NAMALWA (cell line): ENCODE measurements around the gene TRAPPC10.

ENCODE experiments used
- DNase-seq: peaks from one replicate; pipeline ENCODE4 v3.0.0-alpha.2; 2015; ENCODE audit warnings: low spot score

Gene TRAPPC10

DNA sequence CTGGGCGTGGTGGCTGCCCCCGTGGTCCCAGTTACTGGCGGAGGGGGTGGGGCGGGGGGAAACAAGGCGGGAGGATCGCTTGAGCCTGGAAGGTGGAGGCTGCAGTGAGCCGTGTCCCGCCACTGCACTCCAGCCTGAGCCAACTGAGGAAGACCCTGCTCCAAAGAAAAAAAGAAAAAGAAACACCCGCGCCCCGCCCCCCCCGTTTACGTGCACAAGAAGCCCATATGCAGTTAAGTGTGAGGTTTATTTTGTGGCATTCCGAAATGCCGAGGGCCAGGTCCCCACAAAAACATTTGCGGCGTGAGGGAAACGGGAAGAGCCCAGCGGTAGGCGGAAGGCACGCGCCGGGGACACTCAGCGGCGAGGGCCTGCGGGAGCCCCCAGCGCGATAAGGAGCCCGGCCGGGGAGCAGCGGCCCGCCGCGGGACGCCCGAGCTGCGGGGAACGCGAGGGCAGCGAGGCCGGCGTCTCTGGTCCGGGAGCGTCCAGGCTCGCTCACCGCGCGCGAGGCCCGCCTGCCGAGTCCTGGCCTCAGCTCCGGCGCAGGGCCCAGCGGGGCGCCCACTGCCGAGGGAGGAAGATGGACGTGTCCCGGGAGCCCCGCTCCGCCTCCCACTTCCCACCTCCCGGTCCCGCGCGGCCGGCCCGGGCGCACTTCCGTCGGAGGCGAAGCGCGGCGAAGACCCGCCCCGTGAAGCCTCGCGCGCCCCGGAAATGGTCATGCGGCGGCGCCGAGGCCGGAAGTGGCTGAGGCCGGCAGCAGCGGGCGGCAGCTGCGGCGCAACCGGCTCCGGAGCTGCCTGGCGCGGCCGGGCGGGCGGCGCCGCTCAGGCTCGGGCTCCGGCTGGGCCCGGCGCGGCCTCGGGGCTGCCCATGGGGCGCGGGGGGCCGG lies at the start of gene TRAPPC10:
TSS of gene TRAPPC10 (plus strand) at position 731 of the 895 bp plus-strand sequence. CDS start 185 bp downstream, outside the sequence.
- peak; percentile 83 for DNase-seq

- DNase-seq = no peak
Observed at GRCh38 chr21:43965911-43966585, 46.1 kb upstream of the TRAPPC10 start.

DNA sequence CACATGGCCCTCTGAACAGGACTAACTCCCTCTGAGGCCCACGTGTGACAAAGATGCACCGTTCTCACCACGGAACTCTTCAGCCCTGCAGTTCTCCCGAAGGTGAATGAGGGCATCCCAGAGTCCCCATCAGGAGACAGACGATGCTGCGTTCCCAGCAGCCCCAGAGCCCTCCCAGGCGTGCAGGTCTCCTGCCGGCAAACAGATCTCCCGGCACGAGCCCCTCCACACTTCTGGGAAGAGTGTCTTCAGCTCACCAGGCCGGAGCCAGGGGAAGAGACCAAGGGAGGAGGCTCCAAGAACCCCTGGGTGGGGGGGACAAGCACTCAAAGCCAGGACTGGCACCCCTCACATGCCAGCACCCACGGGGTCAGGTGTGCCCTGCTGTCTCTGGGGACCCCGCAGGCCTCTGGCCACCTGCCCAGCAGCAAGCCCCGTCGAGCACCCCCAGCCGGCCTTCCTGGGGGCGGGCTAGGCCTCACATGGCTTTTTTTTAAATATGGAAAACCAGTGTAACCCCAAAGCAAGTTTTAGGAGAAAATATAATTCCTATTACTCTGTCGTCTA lies 45.1 kb upstream of the TRAPPC10 start:
- DNase-seq = no peak

DNA sequence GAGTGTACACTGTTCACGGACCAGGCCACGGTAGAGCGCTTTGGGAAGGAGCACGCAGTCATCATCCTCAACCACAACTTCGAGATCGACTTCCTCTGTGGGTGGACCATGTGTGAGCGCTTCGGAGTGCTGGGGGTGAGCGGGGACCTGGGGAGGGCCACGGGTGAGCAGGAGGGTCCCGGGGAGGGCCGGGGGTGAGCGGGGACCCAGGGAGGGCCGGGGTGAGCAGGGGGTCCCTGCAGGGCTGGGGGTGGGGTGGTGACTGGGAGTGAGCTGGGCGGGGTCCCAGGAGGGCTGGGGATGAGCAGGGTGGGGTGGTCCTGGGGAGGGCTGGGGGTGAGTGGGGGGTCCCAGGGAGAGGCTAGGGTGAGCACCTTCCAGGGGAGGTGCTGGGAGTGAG lies 44.1 kb upstream of the TRAPPC10 start:
- DNase-seq = no peak

- no peak for DNase-seq
Observed at GRCh38 chr21:43968410-43969114, 43.5 kb upstream of the TRAPPC10 start.

- DNase-seq = no peak
Observed at GRCh38 chr21:43969115-43969444, 43.0 kb upstream of the TRAPPC10 start.

GRCh38 chr21:43970551-43970950 lies 41.6 kb upstream of the TRAPPC10 start:
- DNase-seq = no peak

DNA sequence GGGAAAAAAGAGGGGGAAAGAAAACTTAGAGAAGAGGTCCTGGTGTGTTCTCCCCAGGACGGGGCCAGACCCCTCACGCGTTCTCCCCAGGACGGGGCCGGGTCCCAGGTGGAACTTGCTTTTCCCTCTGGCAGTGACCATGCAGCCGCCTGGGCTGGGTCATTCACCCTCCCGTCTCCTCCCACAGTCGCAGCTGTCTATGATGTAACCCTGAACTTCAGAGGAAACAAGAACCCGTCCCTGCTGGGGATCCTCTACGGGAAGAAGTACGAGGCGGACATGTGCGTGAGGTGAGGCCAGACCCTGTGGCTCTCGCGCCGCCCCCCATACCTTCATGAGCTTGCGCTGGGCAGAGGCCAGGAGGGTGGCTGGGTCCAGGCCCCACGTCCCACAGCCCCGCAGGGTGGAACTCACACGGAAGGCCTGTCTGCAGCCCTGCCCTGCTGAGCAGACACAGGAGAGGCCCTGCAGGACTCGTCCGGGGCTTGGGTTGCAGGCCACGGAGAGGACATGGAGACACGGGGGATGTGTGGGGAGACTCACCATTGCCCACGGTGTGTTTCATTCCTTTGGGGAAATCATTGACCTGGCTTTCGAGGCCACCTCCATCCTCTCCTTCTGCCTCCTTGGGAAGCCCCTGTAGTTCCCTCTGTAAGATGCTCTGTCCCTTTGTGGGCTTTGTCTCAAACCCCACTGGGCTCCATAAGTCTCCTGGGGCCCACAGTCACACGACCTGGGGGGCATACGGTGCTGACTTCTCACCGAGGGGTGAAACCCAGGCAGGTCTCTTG lies 40.7 kb upstream of the TRAPPC10 start:
- no peak for DNase-seq

GRCh38 chr21:43971992-43972255 lies 40.2 kb upstream of the TRAPPC10 start:
- DNase-seq = no peak

- DNase-seq = no peak
Observed at GRCh38 chr21:43972850-43973633, 39.1 kb upstream of the TRAPPC10 start.

DNA sequence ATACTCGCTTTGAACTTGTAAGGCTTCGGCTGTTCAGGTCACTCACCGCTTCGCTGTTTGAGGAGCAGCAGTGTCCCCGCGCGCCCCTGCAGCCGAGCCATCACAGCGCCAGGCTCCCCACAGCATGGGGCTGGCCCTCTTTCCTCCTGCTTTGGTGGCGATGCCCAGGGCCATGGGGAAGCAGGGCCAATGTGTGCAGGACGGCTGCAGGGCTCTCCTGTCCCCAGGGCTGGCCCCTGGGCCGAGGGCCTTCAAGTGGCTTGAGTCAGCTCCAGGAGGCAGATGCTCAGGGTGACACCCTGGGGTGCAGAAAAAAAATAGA lies 38.5 kb upstream of the TRAPPC10 start:
- DNase-seq = no peak

DNA sequence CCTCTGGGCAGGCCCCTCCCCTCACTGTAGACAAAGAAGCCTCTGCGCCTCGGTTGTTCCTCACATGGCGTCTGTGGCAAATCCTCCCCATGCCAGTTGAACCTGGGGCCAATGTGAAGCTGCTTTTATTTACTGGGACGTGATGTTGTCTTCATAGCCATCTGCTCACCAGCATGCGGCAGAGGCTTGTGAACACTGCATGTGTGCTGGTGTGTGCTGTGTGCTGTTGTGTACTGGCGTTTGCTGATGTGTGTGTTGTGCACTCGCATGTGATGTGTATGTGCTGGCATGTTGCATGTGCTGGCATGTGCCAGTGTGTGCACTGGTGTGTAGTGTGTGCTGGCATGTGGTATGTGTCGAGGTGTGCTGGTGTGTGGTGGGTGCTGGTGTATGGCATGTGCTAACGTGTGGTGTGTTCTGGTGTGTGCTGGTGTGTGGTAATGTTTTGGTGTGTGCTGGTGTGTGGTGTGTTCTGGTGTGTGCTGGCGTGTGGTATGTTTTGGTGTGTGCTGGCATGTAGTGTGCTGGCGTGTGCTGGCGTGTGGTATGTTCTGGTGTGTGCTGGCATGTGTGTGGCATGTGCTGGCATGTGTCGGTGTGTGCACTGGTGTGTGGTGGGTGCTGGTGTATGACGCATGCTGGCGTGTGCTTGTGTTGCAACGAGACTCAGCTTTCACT lies 37.2 kb upstream of the TRAPPC10 start:
- DNase-seq = no peak

DNA sequence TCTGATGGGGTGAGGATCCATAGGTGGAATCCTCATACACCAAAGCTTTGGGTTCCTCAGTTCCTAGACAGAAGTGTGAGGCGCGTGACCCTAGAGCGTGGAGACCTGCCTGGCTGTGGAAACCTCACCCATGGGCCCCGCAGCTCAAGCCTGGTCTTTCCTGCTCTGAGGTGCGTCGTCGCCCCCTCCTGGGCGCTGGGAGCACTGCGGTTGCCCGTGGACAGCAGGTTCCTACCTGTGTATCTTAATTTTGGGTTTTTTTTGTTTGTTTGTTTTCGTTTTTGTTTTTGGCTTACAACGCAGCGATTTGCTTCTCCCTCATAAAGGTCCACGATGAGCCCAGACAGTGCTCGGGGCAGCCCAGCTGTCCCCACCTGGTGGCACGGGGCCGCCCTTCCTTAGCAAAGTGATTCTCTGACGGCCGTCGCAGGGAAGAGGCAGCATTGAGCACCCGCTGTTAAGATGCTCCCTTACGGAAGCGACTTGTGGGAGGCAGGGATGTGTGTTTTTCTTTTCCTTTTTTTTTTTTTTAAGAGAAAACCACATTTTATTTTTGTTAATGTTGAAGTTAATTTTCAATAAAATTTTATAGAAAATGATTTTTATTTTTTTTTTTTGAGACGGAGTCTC lies 36.5 kb upstream of the TRAPPC10 start:
- DNase-seq = peak; percentile 81

- DNase-seq = no peak
Observed at GRCh38 chr21:43976661-43977060, 35.4 kb upstream of the TRAPPC10 start.

GRCh38 chr21:43978060-43978459 lies 34.0 kb upstream of the TRAPPC10 start:
- no peak for DNase-seq

DNA sequence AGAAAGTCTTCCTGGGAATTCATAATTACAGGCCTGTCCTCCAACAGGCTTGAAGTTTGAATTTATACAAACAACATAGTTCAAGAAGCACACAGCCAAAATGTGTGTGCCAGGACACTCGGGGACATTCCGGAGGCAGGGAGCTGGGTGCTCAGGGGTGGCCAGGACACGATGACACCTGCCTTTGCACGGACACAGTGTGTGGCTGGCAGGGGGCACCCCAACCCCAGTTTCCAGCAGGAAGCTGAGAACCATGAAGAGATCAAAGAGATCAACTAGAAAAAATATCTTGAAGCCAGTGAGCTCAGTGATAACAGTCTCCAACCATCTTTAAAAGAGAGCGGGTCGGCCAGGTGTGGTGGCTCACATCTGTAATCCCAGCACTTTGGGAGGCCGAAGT lies 32.5 kb upstream of the TRAPPC10 start:
- no peak for DNase-seq

DNA sequence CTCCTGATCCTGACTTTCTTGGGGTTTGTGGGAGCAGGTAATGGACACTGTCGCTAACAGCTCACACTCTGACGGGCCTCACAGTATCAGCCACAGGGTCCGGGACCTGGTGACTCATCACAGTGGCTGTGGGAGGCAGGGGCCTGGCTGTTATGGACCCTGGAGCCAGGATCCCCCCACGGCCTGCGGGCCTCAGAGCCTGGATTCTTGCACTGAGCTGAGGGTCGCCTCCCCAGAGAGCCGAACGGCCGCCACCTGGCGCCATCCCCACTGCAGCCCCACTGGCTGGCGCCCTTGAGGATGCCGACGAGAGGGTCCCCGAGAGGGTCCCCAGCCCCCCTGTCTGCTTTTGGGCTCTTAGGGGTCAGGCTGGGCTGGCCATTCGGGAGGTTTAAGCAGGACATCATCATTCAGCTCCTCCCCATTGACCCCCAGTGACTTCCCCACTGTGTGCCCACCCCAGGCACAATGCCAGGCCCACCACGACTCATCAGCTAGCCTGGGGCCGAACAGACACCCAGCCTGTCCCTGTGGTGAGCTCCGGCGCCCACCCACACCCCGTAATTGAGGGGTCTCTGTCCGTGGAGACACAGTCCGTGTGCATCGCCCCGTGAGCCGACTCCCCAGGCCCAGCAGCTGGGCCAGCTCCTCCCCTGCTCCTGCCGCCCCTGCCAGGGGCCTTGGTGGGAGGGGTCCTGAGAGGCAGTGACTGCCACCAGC lies 30.8 kb upstream of the TRAPPC10 start:
- DNase-seq = no peak

- no peak for DNase-seq
Observed at GRCh38 chr21:43981871-43982210, 30.3 kb upstream of the TRAPPC10 start.

DNA sequence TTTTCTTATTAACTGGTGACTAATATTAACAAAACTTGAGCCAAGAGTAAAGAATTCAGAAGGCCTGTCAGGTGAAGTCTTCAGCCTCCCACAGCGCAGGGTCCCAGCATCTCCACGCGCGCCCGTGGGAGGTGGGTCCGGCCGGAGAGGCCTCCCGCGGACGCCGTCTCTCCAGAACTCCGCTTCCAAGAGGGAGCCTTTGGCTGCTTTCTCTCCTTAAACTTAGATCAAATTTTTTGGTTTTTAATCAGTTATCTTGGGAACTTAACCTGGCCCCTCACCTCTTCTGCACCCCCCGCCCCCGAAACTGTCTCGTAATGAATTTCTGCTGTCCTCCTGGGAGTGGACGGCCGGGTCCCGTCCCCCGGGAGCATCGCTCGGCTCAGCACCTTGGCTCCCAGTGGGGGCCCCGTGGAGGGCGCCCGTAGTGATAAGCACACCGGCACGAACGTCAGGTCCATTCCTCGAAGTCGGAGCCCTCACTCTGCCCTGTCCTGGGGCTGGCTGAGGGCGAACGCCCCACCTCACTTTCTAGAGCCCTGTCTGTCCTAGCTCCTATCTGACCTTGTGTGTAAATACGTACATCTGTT lies 29.5 kb upstream of the TRAPPC10 start:
- no peak for DNase-seq
